GM12891 (cell line): ENCODE measurements around the gene OR6X1.

ENCODE experiments used
- POLR2A ChIP-seq: IDR thresholded peaks from 2 replicates; pipeline ENCODE4 v1.6.1; 2011; ENCODE audit warnings: low read depth, low read length, control low read depth
- POLR2AphosphoS5 ChIP-seq: IDR thresholded peaks from 2 replicates; pipeline ENCODE4 v1.6.1; 2011; ENCODE audit warnings: low read depth, low read length, control low read depth
- SPI1 ChIP-seq: IDR thresholded peaks from 2 replicates; pipeline ENCODE4 v1.6.1; 2011; ENCODE audit warnings: low read depth, low read length, control low read depth
- TAF1 ChIP-seq: IDR thresholded peaks from 2 replicates; pipeline ENCODE4 v1.6.1; 2011; ENCODE audit warnings: low read depth, low read length, control low read depth

DNA sequence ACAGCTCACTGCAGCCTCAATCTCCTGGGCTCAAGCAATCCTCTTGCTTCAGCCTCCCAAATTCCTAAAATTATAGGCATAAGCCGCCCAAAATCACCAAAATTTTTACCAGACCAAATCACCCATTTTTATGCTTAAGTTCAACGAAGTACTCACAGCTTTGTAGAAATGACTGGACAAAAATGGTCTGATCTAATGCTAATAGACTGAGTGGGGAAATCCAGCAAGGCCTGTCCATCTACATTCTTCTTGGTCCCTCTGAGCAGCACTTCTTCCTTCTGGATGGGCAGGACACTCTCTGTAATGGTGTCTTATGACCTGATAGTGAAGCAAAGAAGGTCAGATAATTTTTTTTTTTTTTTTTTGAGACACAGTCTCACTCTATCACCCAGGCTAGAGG is 18.7 kb upstream of the OR6X1 start:
- TF ChIP-seq POLR2A (no peak), POLR2AphosphoS5 (no peak), SPI1 (no peak), TAF1 (no peak)
